Measurements from ENCODE around the gene FANCC.
A peak's percentile ranks its signal among the peaks of the same experiment; 100 is the strongest.

FANCC gene

DNA sequence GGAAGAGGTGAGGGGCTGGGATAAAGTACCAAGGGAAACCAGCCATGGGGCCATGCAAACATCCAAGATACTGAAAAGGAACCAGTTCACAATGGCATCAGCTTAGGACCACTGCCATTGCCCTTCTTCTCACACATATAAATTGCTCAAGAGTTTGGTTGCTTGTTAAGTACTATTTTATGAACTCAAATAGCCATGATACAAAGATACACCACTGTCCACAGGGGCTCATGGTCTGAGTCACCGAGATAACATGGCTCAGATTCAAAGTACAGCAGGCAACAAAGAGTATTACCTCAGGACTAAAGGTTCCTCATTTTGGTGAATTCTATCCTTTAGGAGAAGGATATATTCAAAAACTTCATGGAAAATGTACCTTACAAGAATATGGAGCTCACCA lies 55.6 kb downstream of the FANCC start:
- Histone ChIP-seq H3K4me2 (ENCODE audit: low read length, poor library complexity, severe bottlenecking) (no peak overlapping the region), H2BK12ac (ENCODE audit: low read length in 2 of 2) (no peak overlapping the region), H3K4me3 (ENCODE audit: insufficient read depth in 1 of 2, low read depth in 1 of 2, low read length in 2 of 2) (no peak overlapping the region), H2BK120ac (ENCODE audit: low read depth, low read length) (no peak overlapping the region), H4K8ac (ENCODE audit: low read length) (no peak overlapping the region), H3K9ac (ENCODE audit: low read length) (no peak overlapping the region), H3K27ac (ENCODE audit: low read length, poor library complexity, severe bottlenecking) (no peak overlapping the region), H3K36me3 (ENCODE audit: control insufficient read depth in 1 of 2, insufficient read depth in 2 of 2, low read depth in 1 of 2, low read length in 2 of 2) (no peaks in the 10 kb centered on the region), H2AK5ac (ENCODE audit: low read length, severe bottlenecking) (no peak overlapping the region), H2BK15ac (ENCODE audit: low read depth, poor library complexity, severe bottlenecking) (no peak overlapping the region), H3K18ac (ENCODE audit: low read depth in 1 of 2, low read length in 2 of 2) (peak overlapping the region in 1 of 2 experiments; percentile 8), H2AFZ (ENCODE audit: low read depth, low read length) (no peak overlapping the region), H2BK5ac (ENCODE audit: low read depth, low read length, poor library complexity, severe bottlenecking) (no peak overlapping the region), H4K91ac (ENCODE audit: low read length) (no peak overlapping the region), H3K27me3 (ENCODE audit: control insufficient read depth in 1 of 2, insufficient read depth in 1 of 2, low read length in 2 of 2) (no peaks in the 10 kb centered on the region), H3K4ac (ENCODE audit: low read depth in 1 of 2, low read length in 2 of 2) (no peak overlapping the region), H3K4me1 (ENCODE audit: control insufficient read depth, insufficient read depth, low read depth, low read length) (peaks cover 10% of the 10 kb centered on the region), H3K14ac (ENCODE audit: low read length in 2 of 2) (no peak overlapping the region), H3K79me1 (replicated peaks; ENCODE audit: low read length, poor library complexity, severe bottlenecking) (peaks cover 20% of the 10 kb centered on the region), H3K9me3 (ENCODE audit: control insufficient read depth, low read length) (no peaks in the 10 kb centered on the region), H3K23ac (ENCODE audit: low read length in 2 of 2) (no peak overlapping the region)
- peak; percentile 21 for DNase-seq
- WGBS: no CpG with 5 or more reads among the region's 1 CpG

DNA sequence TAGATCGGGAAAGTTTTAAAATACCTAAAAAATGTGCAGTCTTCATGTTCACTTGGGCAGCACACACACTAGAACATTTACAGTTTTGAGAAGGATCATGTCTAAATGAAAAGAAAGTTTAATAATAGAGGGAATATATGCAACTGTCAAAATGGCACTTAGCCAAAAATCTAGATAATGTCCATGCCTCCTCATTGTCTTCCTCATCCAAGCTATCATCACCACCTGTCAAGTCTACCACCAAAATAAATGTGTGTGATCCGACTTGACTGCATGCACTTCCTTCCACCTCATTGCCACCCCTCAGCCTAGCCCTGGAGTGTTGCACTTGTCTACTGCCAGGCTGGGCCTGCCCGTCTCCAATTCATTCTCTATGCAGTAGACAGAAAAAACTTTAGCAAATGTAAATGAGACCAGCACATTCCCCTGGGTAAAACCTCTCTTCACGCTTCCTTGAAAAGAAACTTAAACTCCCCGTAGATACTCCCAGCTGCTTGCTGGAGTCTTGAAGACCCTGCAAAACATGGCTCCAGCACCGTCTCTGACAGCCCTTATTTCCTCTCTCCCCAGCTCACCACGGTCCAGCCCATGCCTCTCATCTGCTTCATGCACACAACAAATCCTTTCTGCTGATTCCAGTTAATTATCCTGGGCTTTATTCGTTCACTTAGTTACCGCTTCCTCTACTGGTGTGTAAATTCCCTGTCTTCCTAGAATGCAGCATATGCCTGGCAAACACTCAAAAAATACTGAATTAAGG lies 66.9 kb downstream of the FANCC start:
- Histone ChIP-seq H3K4me1 (ENCODE audit: control insufficient read depth, insufficient read depth, low read depth, low read length) (peaks cover 4% of the 10 kb centered on the region), H3K9ac (ENCODE audit: low read length) (no peak overlapping the region), H3K4me3 (ENCODE audit: insufficient read depth in 1 of 2, low read depth in 1 of 2, low read length in 2 of 2) (no peak overlapping the region), H2AK5ac (ENCODE audit: low read length, severe bottlenecking) (no peak overlapping the region), H3K9me3 (ENCODE audit: control insufficient read depth, low read length) (no peaks in the 10 kb centered on the region), H3K27me3 (ENCODE audit: control insufficient read depth in 1 of 2, insufficient read depth in 1 of 2, low read length in 2 of 2) (no peaks in the 10 kb centered on the region), H3K14ac (ENCODE audit: low read length in 2 of 2) (no peak overlapping the region), H3K27ac (ENCODE audit: low read length, poor library complexity, severe bottlenecking) (no peak overlapping the region), H2BK12ac (ENCODE audit: low read length in 2 of 2) (no peak overlapping the region), H3K4ac (ENCODE audit: low read depth in 1 of 2, low read length in 2 of 2) (no peak overlapping the region), H4K8ac (ENCODE audit: low read length) (no peak overlapping the region), H3K36me3 (ENCODE audit: control insufficient read depth in 1 of 2, insufficient read depth in 2 of 2, low read depth in 1 of 2, low read length in 2 of 2) (peaks cover 3 to 7% of the 10 kb centered on the region in 2 experiments), H2AFZ (ENCODE audit: low read depth, low read length) (no peak overlapping the region), H3K4me2 (ENCODE audit: low read length, poor library complexity, severe bottlenecking) (no peak overlapping the region), H2BK5ac (ENCODE audit: low read depth, low read length, poor library complexity, severe bottlenecking) (no peak overlapping the region), H2BK120ac (ENCODE audit: low read depth, low read length) (no peak overlapping the region), H3K18ac (ENCODE audit: low read depth in 1 of 2, low read length in 2 of 2) (no peak overlapping the region), H3K79me1 (replicated peaks; ENCODE audit: low read length, poor library complexity, severe bottlenecking) (peaks cover 23% of the 10 kb centered on the region), H4K91ac (ENCODE audit: low read length) (no peak overlapping the region), H2BK15ac (ENCODE audit: low read depth, poor library complexity, severe bottlenecking) (no peak overlapping the region), H3K23ac (ENCODE audit: low read length in 2 of 2) (no peak overlapping the region)
- no peak for DNase-seq
- 92% methylated on average over 9 of the region's 9 CpGs for WGBS

DNA sequence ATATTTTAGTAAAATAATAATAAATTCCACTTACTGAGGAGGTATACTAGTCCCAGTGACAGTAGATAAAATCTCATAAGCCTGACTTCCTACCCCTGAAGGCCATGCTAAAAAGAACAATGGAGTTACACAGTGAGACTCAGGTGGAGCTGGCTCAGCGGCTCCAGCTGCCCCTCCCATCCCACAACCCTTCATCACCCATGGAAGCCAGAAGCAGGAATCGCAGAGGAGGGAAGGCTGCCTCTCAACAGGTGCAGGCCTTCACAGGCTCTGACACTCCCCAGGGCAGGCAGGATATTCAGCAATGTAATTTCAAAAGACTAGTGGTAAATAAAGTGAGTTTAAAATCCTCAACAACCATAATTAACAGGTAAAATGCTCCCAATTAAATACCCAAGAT lies 67.5 kb downstream of the FANCC start:
- H4K91ac ChIP-seq (ENCODE audit: low read length): no peak overlapping the region
- H3K79me1 ChIP-seq (replicated peaks; ENCODE audit: low read length, poor library complexity, severe bottlenecking): peaks cover 20% of the 10 kb centered on the region
- 57% methylated on average over 1 of the region's 2 CpGs for WGBS
- DNase-seq: no peak
- H2BK5ac ChIP-seq (ENCODE audit: low read depth, low read length, poor library complexity, severe bottlenecking): no peak overlapping the region
- no peak overlapping the region for H3K4me2 ChIP-seq (ENCODE audit: low read length, poor library complexity, severe bottlenecking)
- H3K27me3 ChIP-seq (ENCODE audit: control insufficient read depth in 1 of 2, insufficient read depth in 1 of 2, low read length in 2 of 2): no peaks in the 10 kb centered on the region
- no peak overlapping the region for H4K8ac ChIP-seq (ENCODE audit: low read length)
- no peak overlapping the region for H2BK12ac ChIP-seq (ENCODE audit: low read length in 2 of 2)
- H2BK15ac ChIP-seq (ENCODE audit: low read depth, poor library complexity, severe bottlenecking): no peak overlapping the region
- no peak overlapping the region for H3K27ac ChIP-seq (ENCODE audit: low read length, poor library complexity, severe bottlenecking)
- peaks cover 3 to 7% of the 10 kb centered on the region in 2 experiments for H3K36me3 ChIP-seq (ENCODE audit: control insufficient read depth in 1 of 2, insufficient read depth in 2 of 2, low read depth in 1 of 2, low read length in 2 of 2)
- H3K9me3 ChIP-seq (ENCODE audit: control insufficient read depth, low read length): no peaks in the 10 kb centered on the region
- H3K18ac ChIP-seq (ENCODE audit: low read depth in 1 of 2, low read length in 2 of 2): no peak overlapping the region
- H2AK5ac ChIP-seq (ENCODE audit: low read length, severe bottlenecking): no peak overlapping the region
- no peak overlapping the region for H3K9ac ChIP-seq (ENCODE audit: low read length)
- no peak overlapping the region for H3K4me3 ChIP-seq (ENCODE audit: insufficient read depth in 1 of 2, low read depth in 1 of 2, low read length in 2 of 2)
- no peak overlapping the region for H3K4ac ChIP-seq (ENCODE audit: low read depth in 1 of 2, low read length in 2 of 2)
- H3K23ac ChIP-seq (ENCODE audit: low read length in 2 of 2): no peak overlapping the region
- H3K14ac ChIP-seq (ENCODE audit: low read length in 2 of 2): no peak overlapping the region
- no peak overlapping the region for H2AFZ ChIP-seq (ENCODE audit: low read depth, low read length)
- H3K4me1 ChIP-seq (ENCODE audit: control insufficient read depth, insufficient read depth, low read depth, low read length): peaks cover 4% of the 10 kb centered on the region
- no peak overlapping the region for H2BK120ac ChIP-seq (ENCODE audit: low read depth, low read length)

DNA sequence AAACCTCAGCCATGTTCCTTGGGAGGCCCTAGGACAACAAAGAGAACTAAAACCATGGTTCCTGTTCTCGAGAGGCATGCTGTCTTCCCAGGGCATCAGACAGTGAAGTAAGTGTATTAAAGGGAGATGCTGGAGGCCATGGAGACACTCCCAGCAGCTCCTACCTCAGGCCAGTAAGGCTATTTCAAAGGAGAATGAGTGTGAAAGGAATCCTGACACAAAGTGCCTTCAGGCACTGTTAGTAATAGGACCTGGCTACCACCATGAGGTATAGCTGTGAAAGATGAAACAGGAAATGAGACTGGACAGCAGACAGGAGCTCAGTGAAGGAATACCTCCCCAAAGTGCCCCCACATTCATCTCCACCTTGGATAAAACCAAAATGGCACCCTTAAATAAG lies 71.0 kb downstream of the FANCC start:
- Histone ChIP-seq H2BK120ac (ENCODE audit: low read depth, low read length) (no peak overlapping the region), H3K36me3 (ENCODE audit: control insufficient read depth in 1 of 2, insufficient read depth in 2 of 2, low read depth in 1 of 2, low read length in 2 of 2) (peaks cover 0 to 7% of the 10 kb centered on the region in 2 experiments), H3K23ac (ENCODE audit: low read length in 2 of 2) (no peak overlapping the region), H3K79me1 (replicated peaks; ENCODE audit: low read length, poor library complexity, severe bottlenecking) (peaks cover 5% of the 10 kb centered on the region), H3K9me3 (ENCODE audit: control insufficient read depth, low read length) (no peaks in the 10 kb centered on the region), H2BK15ac (ENCODE audit: low read depth, poor library complexity, severe bottlenecking) (no peak overlapping the region), H3K18ac (ENCODE audit: low read depth in 1 of 2, low read length in 2 of 2) (no peak overlapping the region), H3K4me2 (ENCODE audit: low read length, poor library complexity, severe bottlenecking) (no peak overlapping the region), H3K27me3 (ENCODE audit: control insufficient read depth in 1 of 2, insufficient read depth in 1 of 2, low read length in 2 of 2) (no peaks in the 10 kb centered on the region), H2BK5ac (ENCODE audit: low read depth, low read length, poor library complexity, severe bottlenecking) (no peak overlapping the region), H3K14ac (ENCODE audit: low read length in 2 of 2) (no peak overlapping the region), H3K4me3 (ENCODE audit: insufficient read depth in 1 of 2, low read depth in 1 of 2, low read length in 2 of 2) (no peak overlapping the region), H4K91ac (ENCODE audit: low read length) (no peak overlapping the region), H3K4me1 (ENCODE audit: control insufficient read depth, insufficient read depth, low read depth, low read length) (no peaks in the 10 kb centered on the region), H2AFZ (ENCODE audit: low read depth, low read length) (no peak overlapping the region), H3K4ac (ENCODE audit: low read depth in 1 of 2, low read length in 2 of 2) (no peak overlapping the region), H3K27ac (ENCODE audit: low read length, poor library complexity, severe bottlenecking) (no peak overlapping the region), H2AK5ac (ENCODE audit: low read length, severe bottlenecking) (no peak overlapping the region), H4K8ac (ENCODE audit: low read length) (no peak overlapping the region), H2BK12ac (ENCODE audit: low read length in 2 of 2) (no peak overlapping the region), H3K9ac (ENCODE audit: low read length) (no peak overlapping the region)
- no peak for DNase-seq
- 100% methylated on average over 1 of the region's 1 CpG for WGBS

All from mesenchymal stem cell (in vitro differentiated cells and primary cell).